Stimulated activated CD4-positive, alpha-beta T cell treated with anti-CD3 and anti-CD28 coated beads, Interleukin-12 subunit alpha, Interleukin-12 subunit beta, amount 100 ng/mL, for 4 hours (primary cell): ENCODE data around the gene GPR119.
"Not testable (repeated sequence)": the region's sequence is repeated elsewhere in the genome, so short reads cannot be mapped to it uniquely, and the experiment has no call there.

Experiments
- DNase-seq: peaks from one replicate; pipeline ENCODE4 v3.0.0-alpha.2; 2020

GPR119 gene

DNA sequence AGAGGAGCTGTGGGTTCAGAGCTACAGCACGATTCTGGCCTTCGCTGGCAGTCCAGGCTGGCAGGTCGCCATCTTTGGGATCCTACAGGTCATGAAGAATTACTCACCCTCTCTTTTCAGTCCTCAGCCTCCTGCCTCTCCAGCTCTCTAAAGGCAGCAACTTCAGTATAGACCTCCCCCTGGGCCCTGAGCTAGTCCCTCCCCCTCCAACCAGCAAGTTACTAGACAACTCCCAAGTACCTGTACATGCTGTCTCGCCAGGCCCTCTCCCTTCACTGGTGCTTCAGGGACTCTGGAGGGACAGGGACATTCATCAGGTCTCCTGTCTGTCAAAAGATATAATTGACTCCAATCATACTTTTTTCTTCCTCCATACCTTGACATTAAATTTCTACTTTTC is at the start of gene GPR119:
Gene GPR119, minus strand, starts transcription at position 155 of the 400 bp plus-strand sequence. CDS start 227 bp downstream, outside the sequence.
- DNase-seq, result no peak

DNA sequence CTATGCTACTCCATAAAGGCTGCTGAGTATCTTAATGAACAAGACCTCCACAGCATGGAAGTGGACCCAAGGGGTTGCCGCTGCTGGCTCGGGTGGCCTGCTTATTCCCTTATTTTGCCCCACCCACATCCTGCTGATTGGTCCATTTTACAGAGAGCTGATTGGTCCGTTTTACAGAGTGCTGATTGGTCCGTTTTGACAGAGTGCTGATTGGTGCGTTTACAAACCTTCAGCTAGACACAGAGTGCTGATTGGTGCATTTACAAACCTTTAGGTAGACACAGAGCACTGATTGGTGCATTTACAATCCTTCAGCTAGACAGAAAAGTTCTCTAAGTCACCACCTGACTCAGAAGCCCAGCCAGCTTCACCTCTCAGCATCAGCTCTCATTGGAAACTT is 43.8 kb upstream of the GPR119 start:
- not testable (repeated sequence) for DNase-seq

DNA sequence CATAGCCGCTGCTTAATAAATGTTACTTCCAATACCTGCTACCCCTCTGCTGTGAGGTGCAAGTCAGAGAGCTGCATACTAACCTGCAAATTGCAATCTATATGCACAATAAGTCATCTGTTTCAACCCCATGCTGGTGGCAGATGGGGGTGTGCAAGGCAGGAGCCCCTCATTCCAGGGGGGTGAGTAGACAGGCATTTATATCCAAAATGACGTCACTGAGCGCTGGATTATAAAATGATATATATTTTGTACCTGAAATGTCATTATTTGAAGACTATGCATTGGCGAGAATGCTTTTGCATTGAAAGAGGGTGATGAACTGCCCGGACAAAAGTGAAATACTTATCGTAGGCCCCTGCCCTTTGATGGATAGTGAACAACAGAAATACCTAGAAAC is 41.1 kb upstream of the GPR119 start:
- no peak for DNase-seq

DNA sequence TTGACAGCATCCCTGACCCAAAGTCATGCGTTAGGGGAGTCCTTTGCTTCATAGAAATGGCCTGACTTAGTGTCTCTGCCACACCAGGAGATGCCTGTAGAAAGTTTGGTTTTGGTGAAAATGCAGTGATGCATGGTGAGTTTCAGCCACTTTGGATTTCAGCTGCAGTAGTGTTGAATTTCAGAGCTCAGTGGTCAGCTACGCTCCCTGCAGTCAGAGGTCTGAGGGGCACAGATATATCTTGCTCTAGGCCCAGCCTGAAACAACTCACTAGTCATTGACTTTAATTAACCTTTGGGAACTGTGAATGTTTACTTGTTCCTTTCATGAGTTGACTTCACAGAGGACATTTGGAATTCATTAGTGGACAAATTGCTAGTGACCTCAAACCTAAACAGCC is 33.8 kb upstream of the GPR119 start:
- DNase-seq, result no peak

DNA sequence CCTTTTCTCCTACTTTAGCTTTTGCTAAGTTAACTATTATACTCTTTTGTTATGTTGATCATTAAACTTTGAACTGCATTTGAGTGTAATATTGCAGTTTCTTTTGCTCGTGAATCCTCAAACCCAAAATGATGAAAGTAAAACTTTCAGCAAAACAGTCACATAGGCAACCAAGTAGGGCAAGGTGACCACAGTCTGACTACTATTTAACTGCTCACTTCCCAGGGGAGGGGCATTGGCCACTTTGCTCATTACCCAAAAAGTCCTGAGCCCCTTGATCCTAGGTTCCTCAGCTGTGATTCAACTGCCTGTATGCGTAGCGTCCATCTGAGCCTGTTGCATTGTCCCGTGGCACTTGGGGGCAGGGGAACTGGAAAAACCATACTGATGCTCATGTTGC is 33.3 kb upstream of the GPR119 start:
- DNase-seq, result no peak

DNA sequence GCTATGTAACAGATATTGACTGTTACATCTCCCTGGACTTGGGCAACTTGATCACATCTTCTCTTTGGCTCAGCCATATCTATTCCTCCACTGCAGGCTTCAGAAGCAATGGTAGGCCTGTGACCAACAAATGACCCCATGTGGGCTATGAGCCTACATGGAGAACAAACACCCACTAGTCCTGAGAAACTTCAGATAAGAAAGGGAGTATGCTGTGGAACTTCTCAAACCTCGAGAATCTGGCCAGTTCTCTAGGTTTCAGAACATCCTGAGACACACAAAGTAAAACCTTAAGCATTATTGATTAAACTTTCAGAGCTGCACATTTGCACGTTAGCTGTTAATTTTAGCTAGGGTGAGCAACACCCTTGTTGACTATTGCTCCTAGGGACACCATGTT is 32.6 kb upstream of the GPR119 start:
- no peak for DNase-seq

DNA sequence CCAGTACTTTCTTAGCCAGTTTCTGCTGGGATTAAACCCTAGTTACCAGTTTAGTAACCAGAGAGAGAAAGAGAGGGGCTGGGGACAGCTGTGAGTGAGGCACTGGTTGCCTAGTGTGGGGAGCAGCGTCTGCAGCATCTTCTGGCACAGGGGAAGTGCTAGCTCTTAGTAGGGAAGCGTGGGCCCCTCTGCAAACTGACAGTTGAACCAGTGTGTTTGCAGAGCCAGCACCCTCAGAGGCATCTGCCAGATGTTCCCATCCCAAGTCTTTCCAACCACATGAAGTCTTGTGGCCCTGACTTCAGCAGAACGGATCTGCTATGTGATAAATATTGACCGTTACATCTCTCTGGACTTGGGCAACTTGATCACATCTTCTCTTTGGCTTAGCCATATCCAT is 31.3 kb upstream of the GPR119 start:
- no peak for DNase-seq

DNA sequence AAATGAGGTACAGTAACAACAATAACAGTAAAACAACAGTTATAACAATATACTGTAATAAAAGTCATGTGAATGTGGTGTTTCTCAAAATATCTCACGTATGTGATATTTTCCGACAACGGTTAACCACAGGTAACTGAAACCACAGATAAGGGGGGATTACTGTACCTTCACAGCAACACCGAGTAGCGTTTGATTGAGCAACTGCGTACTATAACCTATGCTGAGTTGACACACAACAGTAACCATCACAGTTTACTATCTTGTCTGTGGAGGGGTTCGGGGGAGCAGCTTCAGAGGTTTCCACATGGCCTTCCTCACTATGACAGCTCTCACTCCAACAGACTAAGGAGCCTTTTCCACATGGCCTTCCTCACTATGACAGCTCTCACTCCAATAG is 29.7 kb upstream of the GPR119 start:
- DNase-seq, result no peak

DNA sequence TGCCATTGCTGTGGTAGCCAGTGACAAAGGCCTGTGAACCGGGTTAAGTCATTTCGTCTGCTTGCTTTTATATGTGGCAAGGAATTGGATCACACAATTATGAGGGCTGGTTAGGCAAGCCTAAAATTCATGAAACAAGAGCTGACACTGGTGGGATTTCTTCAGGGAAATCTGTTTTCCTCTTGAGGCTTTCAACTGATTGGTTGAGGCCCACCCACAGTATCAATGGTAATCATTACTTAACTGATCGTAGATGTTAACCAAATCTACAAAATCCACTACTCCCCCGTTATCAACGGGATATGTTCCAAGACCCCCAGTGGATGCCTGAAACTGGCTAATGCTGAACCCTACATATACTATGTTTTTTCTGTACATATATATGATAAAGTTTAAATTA is 29.3 kb upstream of the GPR119 start:
- no peak for DNase-seq

DNA sequence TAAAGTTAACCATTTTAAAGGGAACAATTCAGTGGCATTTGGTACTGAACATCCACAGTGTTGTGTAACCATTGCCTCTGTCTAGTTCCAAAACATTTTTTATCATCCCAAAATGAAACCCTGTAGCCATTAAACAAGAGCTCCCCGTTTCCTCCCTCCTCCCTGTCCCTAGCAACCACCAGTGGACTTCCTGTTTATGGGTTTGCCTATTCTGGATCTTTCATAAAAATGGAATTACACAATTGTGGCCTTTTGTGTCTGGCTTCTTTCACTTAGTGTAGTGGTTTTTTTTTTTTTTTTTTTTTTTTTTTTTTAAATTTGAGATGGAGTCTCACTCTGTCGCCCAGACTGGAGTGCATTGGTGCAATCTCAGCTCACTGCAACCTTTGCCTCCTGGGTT is 27.9 kb upstream of the GPR119 start:
- DNase-seq, result no peak

DNA sequence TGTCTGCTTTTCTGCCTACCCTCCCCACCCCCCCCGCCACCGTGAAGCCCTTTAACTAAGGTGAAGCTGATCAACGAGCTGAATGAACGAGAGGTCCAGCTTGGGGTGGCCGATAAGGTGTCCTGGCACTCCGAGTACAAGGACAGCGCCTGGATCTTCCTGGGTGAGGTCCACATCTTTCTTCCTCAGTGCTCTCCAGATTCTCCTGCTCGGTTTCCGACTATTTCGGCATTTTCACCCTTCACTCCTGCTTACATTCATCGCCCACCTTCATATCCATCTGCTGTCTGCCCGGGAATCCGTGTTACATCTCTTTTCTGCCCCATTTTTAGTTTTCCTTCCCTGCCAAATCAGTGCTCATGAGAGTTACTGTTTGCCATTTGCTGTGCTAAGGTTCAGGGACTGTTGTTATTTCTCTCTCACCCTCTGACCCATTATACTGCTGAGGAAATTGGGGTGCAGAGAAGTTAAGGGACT is 16.8 kb upstream of the GPR119 start:
- no peak for DNase-seq

DNA sequence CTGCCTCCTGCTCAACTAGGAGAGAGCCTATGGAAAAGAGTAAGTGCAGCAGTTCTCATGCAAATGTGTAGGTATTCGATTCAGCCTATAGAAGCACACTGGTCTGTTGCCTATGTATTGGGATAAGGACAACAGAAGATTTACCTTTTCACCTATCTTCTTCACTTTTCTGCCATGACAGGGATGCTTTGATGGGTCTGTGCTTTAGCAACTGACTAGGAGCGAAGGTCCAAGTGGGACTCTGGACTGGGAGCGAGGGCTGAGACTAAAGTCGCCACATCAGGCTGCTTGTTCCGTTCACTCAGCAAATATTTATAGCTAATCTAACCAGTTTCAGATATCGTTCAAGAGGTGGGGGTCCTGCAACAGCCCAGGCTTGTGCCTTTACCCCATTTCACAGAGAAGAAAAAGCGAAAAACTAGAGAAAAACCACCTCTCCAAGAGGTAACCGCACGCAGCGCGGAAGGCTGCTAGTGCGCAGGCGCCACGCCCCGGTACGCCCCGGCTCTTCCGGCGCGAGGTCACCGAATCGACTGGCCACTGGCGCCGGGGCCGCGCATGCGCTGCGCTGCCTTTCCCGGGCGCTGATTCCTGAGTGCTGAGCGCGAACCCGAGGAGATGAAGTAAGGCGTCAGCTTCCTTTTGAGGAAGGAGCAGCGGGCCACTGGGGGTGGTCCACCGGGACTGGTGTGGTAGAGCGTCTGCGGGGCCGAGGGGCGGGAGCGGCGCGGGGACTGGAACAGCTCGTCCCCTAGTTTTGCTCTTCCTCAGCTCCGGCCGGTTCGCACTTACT is 16.1 kb upstream of the GPR119 start, which contains the start of gene RBMX2:
Gene RBMX2, plus strand, starts transcription at position 573 of the 793 bp plus-strand sequence. Its CDS starts 46 bp downstream, at position 619.
- peak; percentile 65 for DNase-seq

DNA sequence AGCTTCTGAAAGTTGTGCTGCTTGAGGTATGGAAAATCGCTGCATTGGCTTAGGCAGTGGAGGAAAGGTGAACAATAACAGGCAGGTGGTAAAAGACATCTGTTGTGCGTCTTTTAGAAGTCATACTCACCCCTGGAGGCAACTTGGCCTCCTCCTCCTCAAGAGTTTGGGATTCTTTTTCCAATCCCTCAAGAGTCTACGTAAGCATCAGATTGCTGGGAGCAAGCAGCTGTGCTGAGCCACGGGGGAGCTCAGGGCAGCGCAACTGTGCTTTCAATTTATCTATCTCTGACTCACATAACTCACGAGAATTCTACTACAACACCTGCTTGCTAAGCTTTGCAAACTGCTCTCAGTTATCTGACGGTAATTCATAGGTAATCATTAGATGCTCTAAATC is 9.9 kb upstream of the GPR119 start:
- no peak for DNase-seq

DNA sequence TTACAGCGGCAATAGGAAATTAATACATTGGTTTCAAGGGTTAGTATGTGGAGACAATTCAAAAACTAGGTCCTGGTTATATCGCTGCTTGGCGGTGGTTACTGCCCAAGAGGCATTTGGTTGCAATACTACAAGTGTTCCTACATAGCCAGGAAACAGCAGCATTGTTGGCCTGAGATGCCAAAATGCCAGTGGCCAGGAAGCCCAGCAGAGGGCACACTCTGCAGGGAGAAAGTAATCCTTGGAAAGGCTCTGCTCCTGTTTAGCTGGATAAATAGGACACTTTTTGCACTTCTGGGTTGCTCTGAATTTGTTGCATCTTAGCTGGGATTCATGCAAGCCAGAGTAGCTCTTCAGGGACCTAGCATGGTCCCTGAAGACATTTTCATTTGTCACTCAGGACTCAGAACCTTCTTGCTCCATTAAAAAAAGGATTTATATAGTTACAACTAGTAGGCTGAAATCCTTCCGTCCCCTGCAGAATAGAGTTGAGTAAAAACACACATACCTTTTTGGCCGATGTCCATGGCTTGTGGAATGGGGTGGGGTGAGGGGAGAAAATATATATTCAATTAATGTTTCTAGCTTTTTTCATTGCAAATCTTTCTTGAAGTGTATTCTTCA is 8.1 kb upstream of the GPR119 start:
- DNase-seq, result no peak

DNA sequence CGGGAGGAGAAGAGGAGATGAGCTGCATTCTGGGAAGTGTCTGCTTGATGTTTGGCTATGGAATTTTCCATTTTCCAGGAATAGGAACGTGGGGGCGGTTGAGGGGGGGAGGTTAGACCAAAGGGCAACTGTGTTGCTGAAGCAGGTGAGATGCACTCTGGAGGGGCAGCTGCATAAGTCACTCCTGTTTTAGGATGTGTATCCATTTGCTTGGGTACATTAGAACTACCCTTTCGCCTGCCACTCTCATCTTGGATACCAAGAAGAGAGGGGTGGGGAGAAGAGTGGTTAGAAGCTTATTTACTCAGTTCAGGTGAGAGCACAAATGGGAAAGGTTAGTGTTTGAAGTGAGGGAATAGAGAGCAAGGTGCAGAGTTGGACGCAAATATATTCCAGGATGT is 934 bp upstream of the GPR119 start:
- DNase-seq, result no peak

DNA sequence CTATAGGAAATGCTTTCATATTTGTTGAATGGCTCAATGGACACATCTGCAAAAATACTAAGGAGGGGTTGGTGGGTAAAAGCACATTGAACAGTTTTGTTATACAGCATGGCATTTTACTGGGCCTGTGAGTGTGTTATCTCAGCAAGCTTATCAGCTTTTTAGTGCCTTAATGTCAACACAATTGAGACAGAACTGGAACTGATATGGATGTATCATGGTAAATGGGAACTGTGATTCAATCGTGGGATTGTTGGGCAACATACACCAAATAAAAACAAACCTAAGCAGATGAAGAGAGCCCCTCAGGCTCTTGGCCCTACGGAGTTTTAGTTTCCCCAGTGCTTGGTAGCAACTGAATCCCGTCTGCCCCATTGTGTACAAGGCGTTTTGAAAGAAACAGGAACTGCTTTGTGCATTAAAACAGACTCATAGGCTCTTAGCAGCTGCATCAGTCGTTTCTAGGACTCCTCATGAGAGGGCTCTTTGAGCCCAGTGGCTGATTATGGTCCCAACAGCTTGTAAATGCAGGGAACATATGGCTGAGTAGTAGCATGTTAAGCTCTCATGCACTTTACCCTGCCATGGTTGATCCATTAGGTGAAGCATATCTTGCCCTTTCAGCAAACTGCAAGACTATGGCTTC is 7.3 kb downstream of the GPR119 start:
- no peak for DNase-seq

DNA sequence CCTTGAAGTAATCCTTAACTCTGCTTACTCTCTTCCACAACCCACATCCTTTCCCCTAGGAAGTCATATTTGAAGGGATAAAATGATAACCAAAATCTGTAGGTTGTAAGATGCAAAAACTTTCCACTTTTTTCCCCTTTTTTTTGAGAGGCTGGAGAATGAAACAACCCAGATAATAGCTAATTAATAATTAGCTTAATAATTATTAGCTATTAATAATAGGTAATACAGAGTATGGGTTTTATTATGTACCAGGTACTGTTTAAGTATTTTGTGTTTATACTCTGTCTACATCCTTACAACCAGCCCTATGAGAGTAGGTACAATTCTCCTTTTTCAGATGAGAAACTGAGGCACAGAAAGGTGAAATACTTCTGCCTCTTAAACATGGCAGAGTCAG is 9.4 kb downstream of the GPR119 start:
- DNase-seq, result no peak

DNA sequence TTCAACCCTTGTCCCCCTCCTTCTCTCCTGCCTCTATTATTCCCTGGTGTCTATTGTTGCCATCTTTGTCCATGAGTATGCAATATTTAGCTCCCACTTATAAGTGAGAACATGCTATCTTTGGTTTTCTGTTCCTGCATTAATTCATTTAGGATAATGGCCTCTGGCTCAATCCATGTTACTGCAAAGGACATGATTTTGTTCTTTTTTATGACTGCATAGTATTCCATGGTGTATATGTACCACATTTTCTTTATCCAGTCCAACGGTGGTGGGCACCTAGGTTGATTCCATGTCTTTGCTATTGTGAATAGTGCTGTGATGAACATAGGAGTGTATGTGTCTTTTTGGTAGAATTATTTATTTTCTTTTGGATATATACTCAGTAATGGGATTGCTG is 33.4 kb downstream of the GPR119 start:
- not testable (repeated sequence) for DNase-seq

DNA sequence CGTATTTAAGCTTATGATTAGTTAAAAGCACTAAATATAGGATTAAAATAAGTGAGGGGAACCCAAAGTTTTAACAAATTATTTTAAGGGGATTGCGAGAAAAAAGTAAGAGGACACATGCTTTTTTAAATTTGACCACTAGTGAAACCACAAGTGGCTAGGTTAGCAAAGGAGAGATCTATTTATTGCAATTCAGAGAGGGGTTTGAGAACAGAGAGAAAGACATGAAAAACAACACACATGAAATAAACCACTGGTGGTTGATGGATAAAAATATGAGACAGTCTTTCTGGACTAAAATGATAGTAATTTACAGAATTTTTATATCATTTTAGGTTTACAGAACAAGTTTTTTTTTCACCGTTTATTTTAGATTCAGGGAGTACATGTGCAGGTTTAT is 33.9 kb downstream of the GPR119 start:
- DNase-seq, result no peak

DNA sequence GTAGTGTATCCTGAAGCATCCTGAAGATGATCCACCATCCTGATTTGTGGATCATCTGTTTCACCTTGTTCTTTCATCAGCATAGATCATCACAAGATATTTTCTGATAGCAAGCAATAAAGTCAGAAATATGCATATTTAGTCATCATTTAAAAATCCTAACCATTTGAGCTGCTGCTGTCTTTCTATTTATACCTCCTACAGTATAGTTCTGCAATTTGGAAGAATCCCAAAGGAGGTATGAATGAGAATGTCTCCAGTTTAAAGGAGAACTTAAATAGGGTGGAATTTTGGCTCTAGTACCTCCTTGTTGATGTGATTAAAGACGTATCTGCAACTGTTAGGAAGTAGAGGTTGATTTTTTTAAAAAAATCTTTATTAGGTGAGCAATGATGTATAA is 38.2 kb downstream of the GPR119 start:
- DNase-seq, result no peak

DNA sequence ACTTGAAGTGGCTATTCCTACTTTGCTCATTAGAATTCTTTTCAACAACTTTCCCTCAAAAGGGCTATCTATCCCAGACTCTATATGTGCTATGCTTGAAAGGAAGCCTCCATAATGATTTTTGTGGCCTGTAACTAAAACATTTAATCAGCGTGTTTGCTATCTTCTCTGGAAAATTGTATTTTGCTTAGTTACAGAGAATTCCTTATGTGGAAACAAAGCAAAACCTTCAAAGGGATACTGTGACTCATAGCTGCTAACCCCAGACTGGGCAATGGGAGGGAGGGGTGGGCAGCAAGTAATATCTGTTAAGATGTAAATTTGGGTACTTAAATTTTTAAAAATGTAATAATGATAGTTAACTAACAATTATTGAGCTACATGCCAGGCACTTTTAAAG is 42.1 kb downstream of the GPR119 start:
- DNase-seq, result no peak

DNA sequence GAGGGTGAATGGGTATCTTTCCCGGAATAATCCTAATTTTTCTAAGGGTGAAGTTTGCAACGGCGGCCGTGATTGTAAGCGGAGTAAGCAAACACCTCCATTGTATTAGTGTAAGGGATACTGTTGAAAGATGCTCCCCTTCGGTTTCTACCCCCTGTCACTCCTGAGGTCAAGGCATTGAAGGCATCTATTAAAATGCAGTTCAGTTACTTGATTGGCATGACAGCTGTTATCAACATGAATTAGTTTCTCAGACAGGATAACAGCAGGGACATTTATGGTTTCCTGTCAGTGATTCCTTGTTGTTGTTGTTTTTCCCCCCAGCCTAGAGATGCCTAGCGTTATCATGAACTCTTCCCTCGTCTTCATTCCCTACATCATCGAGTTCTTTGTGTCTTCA is 45.2 kb downstream of the GPR119 start:
- DNase-seq, result no peak

DNA sequence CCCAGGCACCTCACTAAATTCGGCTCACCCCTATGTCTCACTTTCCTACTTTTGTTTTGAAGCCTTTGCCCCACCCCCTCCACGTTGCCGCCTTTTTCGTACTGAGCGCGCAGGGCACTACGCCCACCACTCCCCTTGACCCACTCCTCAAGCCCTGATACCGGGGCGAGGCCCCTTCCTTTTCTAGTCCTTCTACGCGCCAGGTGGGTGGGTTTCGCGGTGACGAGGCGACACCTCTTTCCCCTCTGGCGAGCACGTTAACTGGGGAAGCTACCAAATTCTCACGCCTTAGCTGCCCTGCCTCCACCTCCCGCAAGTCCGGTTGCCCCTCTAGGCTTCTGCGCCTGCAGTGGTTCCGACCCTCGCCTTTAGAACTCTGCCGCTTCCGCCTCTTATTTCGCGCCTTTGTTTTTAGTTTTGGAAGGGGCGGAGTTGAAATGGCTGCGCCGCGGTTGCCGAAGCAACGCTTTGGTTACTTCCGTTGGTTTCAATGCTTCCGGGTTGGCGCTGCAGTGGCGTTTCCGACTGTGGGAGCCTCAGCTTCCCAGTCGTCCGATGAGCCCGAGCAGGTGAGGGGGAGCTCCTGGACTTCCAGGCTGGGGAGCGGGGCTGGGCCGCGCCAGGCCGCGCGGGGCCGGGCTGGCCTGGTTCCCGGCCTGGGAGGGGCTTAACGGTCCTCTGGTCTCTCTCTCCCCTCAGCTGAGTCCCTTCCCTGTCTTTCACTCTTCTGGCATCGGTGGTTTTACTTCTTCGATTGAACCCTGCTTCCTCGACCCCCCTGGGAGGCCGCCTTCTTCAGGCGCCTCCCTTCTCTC is 45.9 kb downstream of the GPR119 start, which contains the start of gene SLC25A14:
Gene SLC25A14, plus strand, starts transcription at position 512 of the 815 bp plus-strand sequence. CDS start 360 bp downstream, outside the sequence.
- peak; percentile 51 for DNase-seq
